KMS-11 (cell line): ENCODE measurements around the gene CXCR4.

ENCODE experiments used
- H2AFZ ChIP-seq: fragments of 200-600 bp; sonication (generic); 2 replicates; pipeline ENCODE4 v1.6.1; 2016; ENCODE audit warnings: antibody characterized with exemption, mixed run types, low read depth
- H3K27ac ChIP-seq: fragments of 200-600 bp; sonication (generic); 2 replicates; pipeline ENCODE4 v1.6.1; 2016; ENCODE audit warnings: mild to moderate bottlenecking, mixed run types
- H3K27me3 ChIP-seq: fragments of 200-600 bp; sonication (generic); 2 replicates; pipeline ENCODE4 v1.6.1; 2017; ENCODE audit warnings: mild to moderate bottlenecking, low read depth, mixed run types, moderate library complexity; ENCODE audit not compliant: insufficient read depth
- H3K36me3 ChIP-seq: fragments of 200-600 bp; sonication (generic); 2 replicates; pipeline ENCODE4 v1.6.1; 2017; ENCODE audit warnings: mild to moderate bottlenecking, mixed run types; ENCODE audit not compliant: insufficient read depth
- H3K4me1 ChIP-seq: fragments of 200-600 bp; sonication (generic); 2 replicates; pipeline ENCODE4 v1.6.1; 2016; ENCODE audit warnings: mild to moderate bottlenecking, low read depth, mixed run types; ENCODE audit not compliant: poor library complexity, severe bottlenecking
- H3K4me2 ChIP-seq: fragments of 200-600 bp; sonication (generic); 2 replicates; pipeline ENCODE4 v1.7.0; 2016; ENCODE audit warnings: mild to moderate bottlenecking, mixed run types
- H3K4me3 ChIP-seq: fragments of 200-600 bp; sonication (generic); IDR thresholded peaks from 2 replicates; pipeline ENCODE4 v1.6.1; 2017; ENCODE audit warnings: low read depth, low read length, mixed read lengths; ENCODE audit not compliant: insufficient read depth
- H3K79me2 ChIP-seq: fragments of 200-600 bp; sonication (generic); 2 replicates; pipeline ENCODE4 v1.6.1; 2016; ENCODE audit warnings: low read depth, mixed run types; ENCODE audit not compliant: insufficient read depth
- H3K9ac ChIP-seq: fragments of 200-600 bp; sonication (generic); 2 replicates; pipeline ENCODE4 v1.6.1; 2016; ENCODE audit warnings: mild to moderate bottlenecking, mixed run types
- H4K20me1 ChIP-seq: fragments of 200-600 bp; sonication (generic); 2 replicates; pipeline ENCODE4 v1.6.1; 2016; ENCODE audit warnings: mild to moderate bottlenecking, mixed run types; ENCODE audit not compliant: insufficient read depth
- CTCF ChIP-seq: fragments of 200-600 bp; sonication (generic); conservative IDR thresholded peaks from 2 replicates; pipeline ENCODE4 v1.6.1; 2017; ENCODE audit warnings: low read depth, mild to moderate bottlenecking, antibody characterized with exemption, low read length, moderate library complexity, mixed read lengths

CXCR4 gene

DNA sequence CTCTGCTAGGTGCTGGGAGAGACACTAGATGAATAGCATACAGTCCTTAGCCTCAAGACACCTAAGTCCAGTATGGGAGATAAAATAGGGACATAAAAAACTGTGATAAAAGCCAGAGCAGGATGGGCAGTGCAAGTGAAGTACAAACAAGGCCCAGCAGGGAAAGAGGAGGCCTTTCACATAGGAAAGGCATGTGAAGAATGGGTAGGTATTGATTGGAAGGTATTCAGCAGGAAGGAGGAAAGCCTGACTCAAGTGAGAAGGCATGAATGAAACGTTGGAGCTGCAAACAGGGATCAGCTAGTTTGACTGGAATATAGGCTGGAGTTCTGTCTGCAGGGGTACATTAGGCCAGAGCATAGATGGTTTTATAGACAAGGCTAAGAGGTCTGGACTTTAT, 11.0 kb upstream of the CXCR4 start:
- no peak overlapping the region for H3K9ac ChIP-seq
- no peak overlapping the region for H3K27ac ChIP-seq
- TF ChIP-seq CTCF: no peak
- no peaks in the 10 kb centered on the region for H3K36me3 ChIP-seq
- H3K4me1 ChIP-seq: peaks cover 43% of the 10 kb centered on the region
- H4K20me1 ChIP-seq: no peaks in the 10 kb centered on the region
- H3K4me3 ChIP-seq: no peak overlapping the region
- no peak overlapping the region for H3K4me2 ChIP-seq
- no peaks in the 10 kb centered on the region for H3K79me2 ChIP-seq
- no peak overlapping the region for H2AFZ ChIP-seq
- no peaks in the 10 kb centered on the region for H3K27me3 ChIP-seq

DNA sequence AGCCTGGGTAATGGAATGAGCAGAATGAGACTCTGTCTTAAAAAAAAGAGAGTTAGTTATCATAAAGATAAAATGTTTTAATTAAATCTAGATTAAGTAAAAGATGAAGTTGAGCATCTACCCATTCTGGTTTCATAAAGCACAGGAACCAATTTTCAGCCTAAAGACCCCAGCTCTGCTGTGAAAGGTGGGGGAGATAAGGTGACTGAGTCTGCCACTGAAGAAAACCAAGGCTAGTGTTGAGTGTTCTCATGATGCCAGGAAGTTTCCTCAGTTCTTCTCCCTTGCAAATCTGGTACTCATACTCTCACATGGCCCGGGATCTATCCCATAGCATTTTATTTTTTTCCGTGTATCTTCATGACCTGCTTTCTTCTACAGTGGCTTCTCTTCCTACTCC, 10.4 kb upstream of the CXCR4 start:
- Histone ChIP-seq H3K4me3 (no peak overlapping the region), H3K4me2 (no peak overlapping the region), H2AFZ (no peak overlapping the region), H3K9ac (no peak overlapping the region), H3K27me3 (no peaks in the 10 kb centered on the region), H3K27ac (no peak overlapping the region), H4K20me1 (no peaks in the 10 kb centered on the region), H3K36me3 (no peaks in the 10 kb centered on the region), H3K4me1 (peaks cover 38% of the 10 kb centered on the region), H3K79me2 (no peaks in the 10 kb centered on the region)
- TF ChIP-seq CTCF: no peak

DNA sequence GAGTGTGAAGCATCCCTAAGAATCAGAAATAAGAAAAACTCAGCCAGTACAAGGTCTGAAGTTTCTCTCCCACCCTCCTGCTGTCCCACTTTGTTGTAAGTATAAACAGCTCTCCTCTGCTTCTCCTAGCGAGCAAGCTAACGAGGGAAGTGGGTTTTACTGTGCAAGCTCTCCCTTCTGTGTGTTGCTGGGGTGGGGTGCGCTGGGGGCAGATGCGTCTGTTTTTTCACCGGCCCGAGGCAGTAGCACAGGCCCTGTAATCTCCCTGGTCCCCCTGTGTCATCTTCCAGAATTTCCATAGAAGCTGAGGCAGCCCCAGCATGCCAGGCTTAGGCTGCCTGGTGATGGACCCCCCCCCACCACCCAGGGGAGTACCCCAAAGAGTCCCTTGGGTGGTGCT, 9.4 kb upstream of the CXCR4 start:
- H3K4me3 ChIP-seq: no peak overlapping the region
- H3K27me3 ChIP-seq: no peaks in the 10 kb centered on the region
- no peaks in the 10 kb centered on the region for H3K36me3 ChIP-seq
- H4K20me1 ChIP-seq: no peaks in the 10 kb centered on the region
- H3K4me2 ChIP-seq: no peak overlapping the region
- no peaks in the 10 kb centered on the region for H3K79me2 ChIP-seq
- no peak overlapping the region for H3K9ac ChIP-seq
- H3K27ac ChIP-seq: no peak overlapping the region
- no peak overlapping the region for H2AFZ ChIP-seq
- peaks cover 27% of the 10 kb centered on the region for H3K4me1 ChIP-seq
- TF ChIP-seq CTCF: no peak

- Histone ChIP-seq H3K4me2 (no peak overlapping the region), H2AFZ (no peak overlapping the region), H3K79me2 (no peaks in the 10 kb centered on the region), H3K4me1 (peaks cover 19% of the 10 kb centered on the region), H3K36me3 (no peaks in the 10 kb centered on the region), H4K20me1 (no peaks in the 10 kb centered on the region), H3K27me3 (no peaks in the 10 kb centered on the region), H3K9ac (no peak overlapping the region), H3K4me3 (no peak overlapping the region), H3K27ac (no peak overlapping the region)
- no peak for TF ChIP-seq CTCF
These were observed 8.5 kb upstream of the CXCR4 start for GRCh38 chr2:136126421-136126926.
